IPS-15b (cell line): ENCODE data around the gene RPS6KC1.
"Not testable (repeated sequence)": the region's sequence is repeated elsewhere in the genome, so short reads cannot be mapped to it uniquely, and the experiment has no call there.

ENCODE experiments used
- H3K27me3 ChIP-seq: one replicate; pipeline ENCODE4 v1.6.1; 2013; ENCODE audit warnings: low read length; ENCODE audit not compliant: control insufficient read depth, insufficient read depth
- H3K36me3 ChIP-seq: one replicate; pipeline ENCODE4 v1.6.1; 2013; ENCODE audit warnings: low read length; ENCODE audit not compliant: control insufficient read depth, insufficient read depth
- H3K4me1 ChIP-seq: one replicate; pipeline ENCODE4 v1.6.1; 2013; ENCODE audit warnings: mild to moderate bottlenecking, low read length; ENCODE audit not compliant: control insufficient read depth, insufficient read depth
- H3K4me3 ChIP-seq: one replicate; pipeline ENCODE4 v1.5.1; 2013; ENCODE audit warnings: low read depth, low read length
- H3K9ac ChIP-seq: one replicate; pipeline ENCODE4 v1.6.1; 2013; ENCODE audit warnings: low read depth, mild to moderate bottlenecking, low read length
- H3K9me3 ChIP-seq: one replicate; pipeline ENCODE4 v1.6.1; 2013; ENCODE audit warnings: mild to moderate bottlenecking, low read length; ENCODE audit not compliant: control insufficient read depth, insufficient read depth

Gene RPS6KC1

DNA sequence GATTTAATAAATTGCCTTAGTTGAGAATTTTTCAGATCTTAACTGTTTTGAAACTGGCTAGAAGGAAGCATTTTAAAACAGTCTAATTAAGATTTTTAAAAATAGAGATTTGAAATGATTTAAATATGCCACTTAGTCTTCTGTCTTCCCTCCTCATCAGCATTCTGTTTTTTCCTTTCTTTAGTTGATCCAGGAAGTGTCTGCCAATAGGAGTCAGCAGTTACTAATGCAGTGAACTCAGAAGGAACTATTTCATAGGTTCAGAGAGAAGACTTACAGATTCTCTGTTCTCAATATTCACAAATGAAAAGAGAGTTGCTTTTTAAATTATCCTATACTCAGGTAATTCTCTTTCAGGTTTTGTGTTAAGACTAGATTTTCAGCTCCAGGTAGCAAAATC, 84.5 kb downstream of the RPS6KC1 start:
- Histone ChIP-seq H3K4me3 (no peak overlapping the region), H3K4me1 (peaks cover 4% of the 10 kb centered on the region), H3K27me3 (no peaks in the 10 kb centered on the region), H3K36me3 (no peaks in the 10 kb centered on the region), H3K9me3 (no peaks in the 10 kb centered on the region), H3K9ac (no peak overlapping the region)

GRCh38 chr1:213136190-213136917, 85.3 kb downstream of the RPS6KC1 start:
- Histone ChIP-seq H3K9me3 (no peaks in the 10 kb centered on the region), H3K9ac (no peak overlapping the region), H3K36me3 (no peaks in the 10 kb centered on the region), H3K27me3 (no peaks in the 10 kb centered on the region), H3K4me3 (no peak overlapping the region), H3K4me1 (peaks cover 4% of the 10 kb centered on the region)

DNA sequence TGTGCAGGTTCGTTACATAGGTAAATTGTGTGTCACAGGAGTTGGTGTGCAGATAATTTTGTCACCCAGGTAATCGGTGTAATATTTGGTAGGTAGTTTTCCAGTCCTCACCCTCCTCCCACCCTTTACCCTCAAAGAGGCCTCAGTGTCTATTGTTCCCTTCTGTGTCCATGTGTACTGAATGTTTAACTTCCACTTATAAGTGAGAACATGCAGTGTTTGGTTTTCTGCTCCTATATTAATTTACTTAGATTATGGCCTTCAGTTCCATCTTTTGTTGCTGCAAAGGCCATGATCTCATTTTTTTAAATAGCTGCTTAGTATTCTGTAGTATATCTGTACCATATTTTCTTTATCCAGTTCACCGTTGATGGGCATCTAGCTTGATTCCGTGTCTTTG, 87.3 kb downstream of the RPS6KC1 start:
- H3K36me3 ChIP-seq = no peaks in the 10 kb centered on the region
- peaks cover 4% of the 10 kb centered on the region for H3K4me1 ChIP-seq
- H3K9me3 ChIP-seq = no peaks in the 10 kb centered on the region
- H3K4me3 ChIP-seq = no peak overlapping the region
- no peak overlapping the region for H3K9ac ChIP-seq
- no peaks in the 10 kb centered on the region for H3K27me3 ChIP-seq

GRCh38 chr1:213138892-213139291, 87.9 kb downstream of the RPS6KC1 start:
- Histone ChIP-seq H3K9ac (no peak overlapping the region), H3K36me3 (no peaks in the 10 kb centered on the region), H3K9me3 (no peaks in the 10 kb centered on the region), H3K27me3 (no peaks in the 10 kb centered on the region), H3K4me3 (no peak overlapping the region), H3K4me1 (peaks cover 4% of the 10 kb centered on the region)

DNA sequence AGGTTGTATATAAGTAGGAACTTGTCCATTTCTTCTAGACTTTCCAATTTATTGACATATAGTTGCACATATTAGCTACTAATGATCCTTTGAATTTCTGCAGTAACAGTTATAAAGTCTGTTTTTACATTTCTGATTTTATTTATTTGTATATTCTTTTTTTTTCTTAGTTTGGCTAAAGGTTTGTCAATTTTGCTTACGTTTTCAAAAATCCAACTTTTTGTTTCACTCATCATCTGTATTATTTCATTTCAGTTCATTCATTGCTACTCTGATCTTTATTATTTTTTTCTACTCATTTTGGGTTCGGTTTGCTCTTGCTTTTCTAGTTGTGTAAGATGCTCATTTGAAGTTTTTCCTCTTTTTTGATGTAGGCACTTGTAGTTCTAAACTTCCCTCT, 97.9 kb downstream of the RPS6KC1 start:
- no peaks in the 10 kb centered on the region for H3K36me3 ChIP-seq
- H3K27me3 ChIP-seq = no peaks in the 10 kb centered on the region
- H3K9ac ChIP-seq = no peak overlapping the region
- no peak overlapping the region for H3K4me3 ChIP-seq
- H3K4me1 ChIP-seq = no peaks in the 10 kb centered on the region
- H3K9me3 ChIP-seq = no peaks in the 10 kb centered on the region

DNA sequence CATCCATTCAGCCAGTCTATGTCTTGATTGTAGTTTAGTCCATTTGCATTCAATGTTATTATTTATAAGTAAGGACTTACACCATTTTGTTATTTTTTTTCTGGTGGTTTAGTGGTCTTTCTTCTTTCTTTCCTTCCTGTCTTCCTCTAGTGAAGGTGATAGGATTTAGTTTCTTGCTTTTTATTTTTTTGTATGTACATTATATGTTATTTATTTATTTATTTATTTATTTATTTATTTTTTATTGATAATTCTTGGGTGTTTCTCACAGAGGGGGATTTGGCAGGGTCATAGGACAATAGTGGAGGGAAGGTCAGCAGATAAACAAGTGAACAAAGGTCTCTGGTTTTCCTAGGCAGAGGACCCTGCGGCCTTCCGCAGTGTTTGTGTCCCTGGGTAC, 99.0 kb downstream of the RPS6KC1 start:
- not testable (repeated sequence) for H3K4me1 ChIP-seq, H3K9ac ChIP-seq, H3K27me3 ChIP-seq, H3K9me3 ChIP-seq, H3K36me3 ChIP-seq, H3K4me3 ChIP-seq

DNA sequence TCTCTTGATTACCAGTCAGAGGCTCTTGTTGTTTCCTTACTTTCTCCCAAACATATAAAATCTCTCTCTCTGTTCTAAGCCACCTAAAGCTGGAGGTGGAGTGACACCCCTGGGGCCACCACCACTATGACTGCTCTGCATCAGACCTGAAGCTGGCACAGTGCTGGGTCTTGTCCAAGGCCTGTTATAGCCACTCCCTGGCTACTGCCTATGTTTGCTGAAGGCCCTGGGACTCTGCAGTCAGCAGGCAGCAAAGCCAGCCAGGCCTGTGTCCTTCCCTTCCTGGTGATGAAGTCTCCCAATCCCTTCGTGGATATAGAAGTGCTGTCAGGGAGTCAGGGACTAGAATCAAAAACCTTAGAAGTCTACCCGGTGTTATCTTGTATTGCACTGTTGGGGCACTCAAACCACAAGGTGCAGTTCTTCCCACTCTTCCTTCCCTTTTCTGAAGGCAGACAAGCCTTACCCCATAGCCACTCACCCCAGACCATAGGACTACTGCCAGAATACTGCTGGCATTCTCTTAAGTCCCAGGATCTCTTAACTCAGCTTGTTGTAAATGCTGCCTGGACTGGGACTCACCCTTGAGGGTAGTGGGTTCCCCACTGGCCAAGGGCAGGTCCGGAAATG, 103.1 kb downstream of the RPS6KC1 start:
- H3K4me1 ChIP-seq = no peaks in the 10 kb centered on the region
- no peaks in the 10 kb centered on the region for H3K9me3 ChIP-seq
- no peak overlapping the region for H3K9ac ChIP-seq
- no peak overlapping the region for H3K4me3 ChIP-seq
- no peaks in the 10 kb centered on the region for H3K27me3 ChIP-seq
- no peaks in the 10 kb centered on the region for H3K36me3 ChIP-seq

- H3K36me3 ChIP-seq = no peaks in the 10 kb centered on the region
- no peaks in the 10 kb centered on the region for H3K27me3 ChIP-seq
- H3K4me1 ChIP-seq = no peaks in the 10 kb centered on the region
- H3K9ac ChIP-seq = no peak overlapping the region
- H3K4me3 ChIP-seq = no peak overlapping the region
- no peaks in the 10 kb centered on the region for H3K9me3 ChIP-seq
These were observed 108.3 kb downstream of the RPS6KC1 start for GRCh38 chr1:213159376-213159775.

DNA sequence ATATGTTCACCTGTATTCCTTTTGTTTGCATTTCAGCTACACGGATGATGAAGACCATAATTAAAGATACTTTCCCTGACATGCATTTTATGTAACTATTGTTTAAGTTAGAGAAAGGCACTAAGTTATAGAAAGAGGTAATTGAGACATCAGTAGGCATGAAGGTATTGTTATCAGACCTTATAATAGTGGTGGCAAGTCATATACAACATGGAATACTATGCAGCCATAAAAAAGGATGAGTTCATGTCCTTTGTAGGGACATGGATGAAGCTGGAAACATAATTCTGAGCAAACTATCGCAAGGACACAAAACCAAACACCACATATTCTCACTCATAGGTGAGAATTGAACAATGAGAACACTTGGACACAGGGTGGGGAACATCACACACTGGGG, 109.4 kb downstream of the RPS6KC1 start:
- not testable (repeated sequence) for H3K36me3 ChIP-seq, H3K9ac ChIP-seq, H3K27me3 ChIP-seq, H3K4me1 ChIP-seq, H3K4me3 ChIP-seq, H3K9me3 ChIP-seq

- H3K36me3 ChIP-seq = no peaks in the 10 kb centered on the region
- no peak overlapping the region for H3K4me3 ChIP-seq
- H3K9me3 ChIP-seq = no peaks in the 10 kb centered on the region
- H3K4me1 ChIP-seq = no peaks in the 10 kb centered on the region
- no peak overlapping the region for H3K9ac ChIP-seq
- no peaks in the 10 kb centered on the region for H3K27me3 ChIP-seq
These were observed 111.3 kb downstream of the RPS6KC1 start for GRCh38 chr1:213162338-213162737.

- no peaks in the 10 kb centered on the region for H3K9me3 ChIP-seq
- H3K9ac ChIP-seq = no peak overlapping the region
- no peaks in the 10 kb centered on the region for H3K36me3 ChIP-seq
- H3K4me1 ChIP-seq = no peaks in the 10 kb centered on the region
- H3K27me3 ChIP-seq = no peaks in the 10 kb centered on the region
- no peak overlapping the region for H3K4me3 ChIP-seq
These were observed 111.8 kb downstream of the RPS6KC1 start for GRCh38 chr1:213162862-213163261.

GRCh38 chr1:213163278-213163711, 112.3 kb downstream of the RPS6KC1 start:
- no peaks in the 10 kb centered on the region for H3K27me3 ChIP-seq
- no peaks in the 10 kb centered on the region for H3K4me1 ChIP-seq
- H3K4me3 ChIP-seq = no peak overlapping the region
- no peaks in the 10 kb centered on the region for H3K36me3 ChIP-seq
- no peak overlapping the region for H3K9ac ChIP-seq
- no peaks in the 10 kb centered on the region for H3K9me3 ChIP-seq
